GM19324 (cell line): ENCODE data around the gene MYO15B.

Experiments used
- ATAC-seq: cut with Tn5 transposase; IDR thresholded peaks from one replicate; pipeline ENCODE4 v1.9.1; 2021; ENCODE audit warnings: mild to moderate bottlenecking, moderate library complexity; ENCODE audit not compliant: unreplicated experiment, low FRiP score

Gene MYO15B

GRCh38 chr17:75596320-75597087 lies 8.9 kb downstream of the MYO15B start:
- ATAC-seq, result no peak

DNA sequence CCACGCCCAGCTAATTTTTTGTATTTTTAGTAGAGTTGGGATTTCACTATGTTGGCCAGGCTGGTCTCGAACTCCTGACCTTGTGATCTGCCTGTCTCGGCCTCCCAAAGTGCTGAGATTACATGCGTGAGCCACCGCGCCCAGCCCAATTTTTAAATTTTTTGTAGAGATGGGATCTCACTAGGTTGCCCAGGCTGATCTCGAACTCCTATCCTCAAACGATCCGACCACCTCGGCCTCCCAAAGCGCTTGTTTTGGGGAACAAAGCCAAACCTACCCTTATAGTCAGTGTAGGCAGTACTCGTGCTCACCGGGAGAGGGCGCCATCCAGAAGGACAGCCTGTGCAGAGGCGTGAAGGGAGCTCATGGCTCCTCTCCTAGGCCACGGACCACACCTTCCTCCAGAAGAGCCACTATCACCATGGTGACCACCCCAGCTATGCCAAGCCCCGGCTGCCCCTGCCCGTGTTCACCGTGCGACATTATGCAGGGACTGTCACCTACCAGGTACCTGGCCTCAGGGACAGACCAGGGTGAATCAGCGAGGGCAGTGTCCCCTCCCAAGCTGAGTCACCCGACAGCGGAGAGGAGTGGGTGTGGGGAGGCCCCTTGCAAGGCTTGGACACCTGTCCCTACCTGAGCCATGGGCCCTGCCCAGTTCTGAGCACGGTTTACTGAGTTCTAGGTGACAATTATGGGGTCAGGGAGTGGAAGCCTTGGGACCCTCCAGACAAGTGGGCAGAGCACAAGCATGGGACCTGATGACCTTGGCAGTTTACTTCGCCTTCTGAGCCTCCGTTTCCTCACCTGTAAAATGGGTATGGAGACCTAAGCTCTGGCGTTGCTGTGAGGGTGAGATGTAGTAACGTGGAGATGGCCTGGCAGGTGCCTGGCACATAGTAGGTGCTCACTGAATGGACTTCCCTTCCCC lies 13.7 kb downstream of the MYO15B start:
- ATAC-seq, result no peak

DNA sequence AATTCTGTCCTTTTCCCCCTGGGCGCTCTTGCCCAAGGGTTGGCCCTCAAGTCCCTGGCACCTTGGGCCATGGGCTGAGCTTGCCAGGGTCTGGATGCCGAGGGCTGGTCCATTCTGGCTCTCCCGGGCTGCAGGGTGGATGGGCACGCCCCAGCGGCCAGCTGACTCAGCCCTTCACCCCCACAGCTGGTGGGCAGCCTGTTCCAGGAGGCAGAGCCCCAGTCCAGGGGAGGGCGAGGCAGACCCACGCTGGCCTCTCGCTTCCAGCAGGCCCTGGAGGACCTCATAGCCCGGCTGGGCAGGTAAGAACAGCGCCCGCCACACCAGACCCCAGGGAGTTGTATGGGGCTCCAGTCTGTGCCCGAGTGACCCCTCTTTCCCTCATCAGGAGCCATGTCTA lies 15.0 kb downstream of the MYO15B start:
- no peak for ATAC-seq

DNA sequence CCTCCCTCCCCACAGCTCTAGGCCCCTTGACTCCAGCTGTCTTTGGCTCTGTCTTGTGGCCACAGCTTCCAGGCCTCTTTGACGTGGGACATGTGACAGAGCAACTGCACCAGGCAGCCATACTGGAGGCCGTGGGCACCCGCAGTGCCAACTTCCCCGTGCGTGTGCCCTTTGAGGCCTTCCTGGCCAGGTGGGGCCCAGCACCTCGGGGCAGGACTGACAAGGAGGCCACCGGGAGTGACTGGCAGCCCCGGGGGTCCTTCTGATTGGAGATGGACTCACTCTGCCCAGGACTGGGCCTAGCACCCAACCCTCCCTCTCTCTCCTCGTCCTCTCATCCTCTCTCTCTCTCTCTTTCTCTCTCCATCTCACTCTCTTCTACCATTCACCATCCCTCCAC lies 15.5 kb downstream of the MYO15B start:
- ATAC-seq, result no peak

DNA sequence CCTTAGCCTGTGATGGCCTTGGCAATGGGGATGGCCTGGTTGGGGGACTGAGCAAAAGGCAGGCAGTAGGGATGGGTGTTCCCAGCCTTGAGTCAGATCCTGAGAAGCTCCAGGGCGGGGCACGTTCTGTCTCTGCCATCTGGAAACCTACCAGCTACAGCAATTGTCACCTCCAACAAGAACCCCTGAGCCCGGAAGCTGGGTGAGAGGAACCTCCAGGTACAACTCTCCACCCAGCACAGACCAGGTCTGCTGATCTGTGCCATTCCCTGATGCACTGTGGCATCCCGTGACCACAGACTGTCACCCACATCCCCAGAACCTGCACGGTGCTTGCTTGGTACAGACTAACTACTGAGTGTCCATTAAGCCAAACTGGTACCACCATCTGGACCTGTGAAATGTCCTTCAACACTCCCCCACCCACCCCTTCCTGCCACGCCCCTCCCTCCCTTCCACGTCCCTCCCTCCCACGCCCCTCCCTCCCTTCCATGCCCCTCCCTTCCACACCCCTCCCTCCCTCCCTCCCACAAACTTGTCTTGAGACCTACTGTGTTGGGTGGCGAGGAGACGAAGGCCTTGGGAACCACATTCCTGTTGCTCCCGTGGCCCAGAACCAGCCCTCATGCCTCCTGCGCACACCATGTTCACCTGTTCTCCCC lies 16.6 kb downstream of the MYO15B start:
- no peak for ATAC-seq

GRCh38 chr17:75605790-75606189 lies 18.2 kb downstream of the MYO15B start:
- ATAC-seq, result no peak

GRCh38 chr17:75607086-75607485 lies 19.5 kb downstream of the MYO15B start:
- ATAC-seq, result no peak

- no peak for ATAC-seq
Measured at GRCh38 chr17:75610103-75610984, 22.7 kb downstream of the MYO15B start.

- no peak for ATAC-seq
Measured at GRCh38 chr17:75611851-75612429, 24.3 kb downstream of the MYO15B start.

- ATAC-seq, result no peak
Measured at GRCh38 chr17:75612906-75613626, 25.5 kb downstream of the MYO15B start.

DNA sequence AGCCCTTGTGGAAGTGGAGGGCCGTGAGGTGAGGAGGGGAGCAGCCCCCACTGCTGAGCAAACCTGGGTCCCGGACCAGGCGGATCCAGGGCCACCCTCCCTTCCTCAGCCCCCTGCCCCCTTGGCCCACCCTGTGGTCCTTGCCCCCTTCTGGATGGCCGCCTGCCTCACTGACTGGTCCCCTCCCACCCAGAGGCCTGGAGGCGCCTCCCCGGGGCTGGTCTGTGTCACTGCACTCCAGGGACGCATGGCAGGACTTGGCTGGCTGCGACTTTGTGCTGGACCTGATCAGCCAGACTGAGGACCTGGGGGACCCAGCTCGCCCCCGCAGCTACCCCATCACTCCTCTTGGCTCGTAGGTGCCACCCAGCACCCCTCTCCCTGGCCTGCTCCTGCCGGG lies 26.4 kb downstream of the MYO15B start:
- ATAC-seq, result no peak

GRCh38 chr17:75614556-75615270 lies 27.1 kb downstream of the MYO15B start:
- ATAC-seq, result no peak

- no peak for ATAC-seq
Measured at GRCh38 chr17:75615301-75615700, 27.7 kb downstream of the MYO15B start.

- ATAC-seq, result no peak
Measured at GRCh38 chr17:75616521-75617122, 29.0 kb downstream of the MYO15B start.

DNA sequence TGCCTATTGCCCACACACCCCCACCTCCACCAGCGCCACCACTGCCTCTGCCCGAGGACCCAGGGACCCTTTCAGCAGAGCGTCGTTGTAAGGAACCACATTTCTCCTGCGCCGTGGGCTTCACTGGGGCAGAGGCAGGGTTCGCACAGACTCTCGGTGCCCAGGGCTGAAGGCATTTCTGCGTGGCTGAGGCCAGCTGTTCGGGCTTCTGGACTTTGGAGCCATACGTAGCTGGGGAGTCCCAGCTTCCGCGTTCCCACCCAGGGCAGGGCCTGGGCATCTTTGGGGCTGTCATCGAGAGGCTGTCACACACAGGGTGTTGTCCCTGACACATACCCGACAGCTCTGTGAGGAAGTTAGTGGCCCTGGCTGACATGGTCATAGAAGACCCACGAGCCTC lies 29.6 kb downstream of the MYO15B start:
- ATAC-seq, result no peak

DNA sequence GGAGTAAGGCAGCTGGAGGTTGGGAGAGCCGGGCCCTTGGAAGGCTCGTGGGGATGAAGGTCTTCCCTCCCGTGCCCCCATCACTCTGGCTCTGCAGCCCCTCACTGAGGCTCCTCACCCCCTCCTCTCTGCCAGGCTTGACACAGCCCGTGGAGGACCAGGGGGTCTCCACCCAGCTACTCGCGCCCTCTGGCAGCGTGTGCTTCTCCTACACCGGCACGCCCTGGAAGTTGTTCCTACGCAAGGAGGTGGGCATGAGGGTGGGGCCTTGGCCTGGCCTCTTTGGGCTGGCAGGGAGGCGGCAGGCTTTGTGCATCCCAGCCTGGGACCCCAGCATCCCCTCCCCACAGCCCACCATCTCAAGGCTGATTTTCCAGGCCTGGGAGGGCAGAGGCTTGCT lies 30.1 kb downstream of the MYO15B start:
- ATAC-seq, result no peak

GRCh38 chr17:75619506-75620431 lies 32.2 kb downstream of the MYO15B start:
- no peak for ATAC-seq
